ENCODE results near the gene DGKB. TPM values are rescaled to one million over a fixed set of nuclear protein-coding genes. Genes with fewer than 3 reads are reported as not detected.

DGKB gene
- total and polyA plus RNA-seq, 2 donors from 2014 or later = 0.26 to 1.5 TPM

GRCh38 chr7:14542624-14543023, 359.9 kb downstream of the DGKB start:
- Histone ChIP-seq H3K27me3 (ENCODE audit: control insufficient read depth, insufficient read depth, low read length) (no peaks in the 10 kb centered on the region), H3K36me3 (ENCODE audit: control insufficient read depth in 2 of 3, insufficient read depth in 3 of 3, low read length in 3 of 3) (no peaks in the 10 kb centered on the region), H3K4me1 (ENCODE audit: control insufficient read depth in 2 of 3, insufficient read depth in 2 of 3, low read depth in 1 of 3, low read length in 3 of 3) (no peaks in the 10 kb centered on the region), H3K27ac (ENCODE audit: low read depth in 2 of 2, low read length in 2 of 2) (no peak overlapping the region), H3K9ac (ENCODE audit: low read length in 3 of 3) (no peak overlapping the region), H3K9me3 (ENCODE audit: control insufficient read depth in 2 of 3, insufficient read depth in 1 of 3, low read length in 3 of 3) (no peaks in the 10 kb centered on the region), H3K4me3 (ENCODE audit: low read length in 3 of 3) (no peak overlapping the region)
- TF ChIP-seq, protein P1, sequence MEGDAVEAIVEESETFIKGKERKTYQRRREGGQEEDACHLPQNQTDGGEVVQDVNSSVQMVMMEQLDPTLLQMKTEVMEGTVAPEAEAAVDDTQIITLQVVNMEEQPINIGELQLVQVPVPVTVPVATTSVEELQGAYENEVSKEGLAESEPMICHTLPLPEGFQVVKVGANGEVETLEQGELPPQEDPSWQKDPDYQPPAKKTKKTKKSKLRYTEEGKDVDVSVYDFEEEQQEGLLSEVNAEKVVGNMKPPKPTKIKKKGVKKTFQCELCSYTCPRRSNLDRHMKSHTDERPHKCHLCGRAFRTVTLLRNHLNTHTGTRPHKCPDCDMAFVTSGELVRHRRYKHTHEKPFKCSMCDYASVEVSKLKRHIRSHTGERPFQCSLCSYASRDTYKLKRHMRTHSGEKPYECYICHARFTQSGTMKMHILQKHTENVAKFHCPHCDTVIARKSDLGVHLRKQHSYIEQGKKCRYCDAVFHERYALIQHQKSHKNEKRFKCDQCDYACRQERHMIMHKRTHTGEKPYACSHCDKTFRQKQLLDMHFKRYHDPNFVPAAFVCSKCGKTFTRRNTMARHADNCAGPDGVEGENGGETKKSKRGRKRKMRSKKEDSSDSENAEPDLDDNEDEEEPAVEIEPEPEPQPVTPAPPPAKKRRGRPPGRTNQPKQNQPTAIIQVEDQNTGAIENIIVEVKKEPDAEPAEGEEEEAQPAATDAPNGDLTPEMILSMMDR (IDR thresholded peaks at IDR 0.05; ENCODE audit: borderline replicate concordance, extremely low read depth, insufficient read depth) = no peak
- DNase-seq = no peak
- intact Hi-C loops (cut with DNase I) = no loop called here
- no peak for FAIRE-seq

DNA sequence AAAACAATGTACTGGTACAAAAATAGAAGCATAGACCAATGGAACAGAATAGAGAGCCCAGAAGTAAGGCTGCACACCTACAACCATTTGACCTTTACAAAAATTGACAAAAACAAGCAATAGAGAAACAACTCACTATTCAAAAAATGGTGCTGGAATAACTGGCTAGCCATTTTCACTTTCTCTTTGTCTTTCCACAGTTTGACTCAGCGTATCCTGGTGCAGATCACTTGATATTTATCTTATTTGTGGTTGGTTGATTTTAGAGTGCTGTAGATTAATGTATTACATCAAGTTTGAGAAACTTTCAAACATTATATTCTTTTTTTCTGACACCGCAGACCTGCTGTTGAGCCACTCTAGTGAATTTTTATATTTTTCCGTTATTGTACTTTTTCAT, 381.4 kb downstream of the DGKB start:
- FAIRE-seq = no peak

DNA sequence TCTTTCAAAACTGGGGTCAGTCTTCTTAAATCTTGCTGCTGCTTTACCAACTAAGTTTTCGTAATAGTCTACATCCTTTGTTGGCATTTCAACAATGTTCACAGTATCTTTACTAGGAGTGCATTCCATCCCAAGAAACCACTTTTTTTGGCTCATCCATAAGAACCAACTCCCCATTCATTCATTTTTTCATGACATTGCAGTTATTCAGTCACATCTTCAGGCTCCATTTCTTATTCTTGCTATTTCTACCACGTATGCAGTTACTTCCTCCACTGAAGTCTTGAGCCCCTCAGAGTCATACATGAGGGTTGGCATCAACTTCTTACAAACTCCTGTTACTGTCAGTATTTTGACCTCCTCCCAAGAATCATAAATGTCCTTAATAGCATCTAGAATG, 392.3 kb downstream of the DGKB start:
- Histone ChIP-seq H3K9ac (ENCODE audit: low read length in 3 of 3) (no peak overlapping the region), H3K4me1 (ENCODE audit: control insufficient read depth in 2 of 3, insufficient read depth in 2 of 3, low read depth in 1 of 3, low read length in 3 of 3) (no peaks in the 10 kb centered on the region), H3K4me3 (ENCODE audit: low read length in 3 of 3) (no peak overlapping the region), H3K36me3 (ENCODE audit: control insufficient read depth in 2 of 3, insufficient read depth in 3 of 3, low read length in 3 of 3) (no peaks in the 10 kb centered on the region), H3K27ac (ENCODE audit: low read depth in 2 of 2, low read length in 2 of 2) (no peak overlapping the region), H3K27me3 (ENCODE audit: control insufficient read depth, insufficient read depth, low read length) (no peaks in the 10 kb centered on the region), H3K9me3 (ENCODE audit: control insufficient read depth in 2 of 3, insufficient read depth in 1 of 3, low read length in 3 of 3) (peaks cover 0 to 7% (median 0%) of the 10 kb centered on the region in 3 donors)
- DNase-seq = no peak
- TF ChIP-seq, protein P1 (IDR thresholded peaks at IDR 0.05; ENCODE audit: borderline replicate concordance, extremely low read depth, insufficient read depth) = no peak
- no peak for FAIRE-seq
- intact Hi-C loops (cut with DNase I) = no loop called here

More for the DNA sequence above, 381.4 kb downstream of the DGKB start:
- TF ChIP-seq, protein P1 (IDR thresholded peaks at IDR 0.05; ENCODE audit: borderline replicate concordance, extremely low read depth, insufficient read depth) = no peak
- H3K9me3 ChIP-seq (ENCODE audit: control insufficient read depth in 2 of 3, insufficient read depth in 1 of 3, low read length in 3 of 3) = no peaks in the 10 kb centered on the region
- intact Hi-C loops (cut with DNase I) = no loop called here
- H3K4me3 ChIP-seq (ENCODE audit: low read length in 3 of 3) = no peak overlapping the region
- H3K4me1 ChIP-seq (ENCODE audit: control insufficient read depth in 2 of 3, insufficient read depth in 2 of 3, low read depth in 1 of 3, low read length in 3 of 3) = no peaks in the 10 kb centered on the region
- no peaks in the 10 kb centered on the region for H3K27me3 ChIP-seq (ENCODE audit: control insufficient read depth, insufficient read depth, low read length)
- no peak for DNase-seq
- no peak overlapping the region for H3K27ac ChIP-seq (ENCODE audit: low read depth in 2 of 2, low read length in 2 of 2)
- H3K9ac ChIP-seq (ENCODE audit: low read length in 3 of 3) = no peak overlapping the region
- no peaks in the 10 kb centered on the region for H3K36me3 ChIP-seq (ENCODE audit: control insufficient read depth in 2 of 3, insufficient read depth in 3 of 3, low read length in 3 of 3)

- intact Hi-C loops (cut with DNase I) = no loop called here
- Histone ChIP-seq H3K27me3 (ENCODE audit: control insufficient read depth, insufficient read depth, low read length) (no peaks in the 10 kb centered on the region), H3K4me3 (ENCODE audit: low read length in 3 of 3) (no peak overlapping the region), H3K27ac (ENCODE audit: low read depth in 2 of 2, low read length in 2 of 2) (no peak overlapping the region), H3K9me3 (ENCODE audit: control insufficient read depth in 2 of 3, insufficient read depth in 1 of 3, low read length in 3 of 3) (peaks cover 0 to 7% (median 0%) of the 10 kb centered on the region in 3 donors), H3K4me1 (ENCODE audit: control insufficient read depth in 2 of 3, insufficient read depth in 2 of 3, low read depth in 1 of 3, low read length in 3 of 3) (no peaks in the 10 kb centered on the region), H3K9ac (ENCODE audit: low read length in 3 of 3) (no peak overlapping the region), H3K36me3 (ENCODE audit: control insufficient read depth in 2 of 3, insufficient read depth in 3 of 3, low read length in 3 of 3) (no peaks in the 10 kb centered on the region)
- DNase-seq (no peak), FAIRE-seq (no peak)
- TF ChIP-seq, protein P1 (IDR thresholded peaks at IDR 0.05; ENCODE audit: borderline replicate concordance, extremely low read depth, insufficient read depth) = no peak
Observed at GRCh38 chr7:14507617-14508016, 394.9 kb downstream of the DGKB start.

All from kidney (tissue), 14 donors.